Measurements from ENCODE around the gene ZNF750.
A peak's percentile ranks its signal among the peaks of the same experiment; 100 is the strongest.

ZNF750 gene

DNA sequence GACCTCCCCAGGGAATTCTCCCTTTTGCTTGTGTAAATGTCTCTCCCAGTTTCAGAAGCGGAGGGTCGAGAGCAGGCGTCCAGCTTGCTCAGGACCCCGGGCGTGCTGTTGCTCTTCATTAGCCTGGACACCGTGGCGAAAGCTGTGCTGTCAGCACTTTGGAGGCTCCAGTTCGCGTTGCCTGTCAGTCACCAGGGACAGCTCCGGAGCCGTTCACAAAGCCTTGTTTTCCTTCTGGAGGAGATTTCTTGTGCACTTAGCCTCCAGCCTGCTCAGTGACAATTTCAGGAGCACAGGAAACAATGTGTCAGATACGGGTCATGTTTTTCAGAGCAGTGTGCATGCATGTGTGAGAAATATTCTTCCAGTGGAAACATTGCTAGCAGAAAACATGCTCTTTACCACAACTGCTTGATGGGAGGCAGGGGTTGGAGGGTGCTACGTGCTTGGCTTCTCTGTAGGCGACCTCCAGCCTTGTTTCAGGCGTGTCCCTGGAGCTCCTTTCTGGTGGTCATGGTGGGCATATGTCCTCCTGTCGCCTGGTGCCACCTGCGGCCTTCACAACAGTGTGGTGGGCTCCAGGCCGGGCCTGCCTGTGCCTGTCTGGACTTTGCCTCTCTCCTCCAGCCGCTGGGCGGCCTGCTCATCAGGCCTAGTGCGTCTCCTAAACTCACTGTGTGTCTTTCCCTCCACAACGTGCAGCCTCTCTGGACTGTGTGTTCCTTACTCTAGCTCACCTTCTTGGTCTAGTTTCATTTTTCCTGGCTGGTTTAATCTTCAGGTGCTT, 29.0 kb downstream of the ZNF750 start:
- DNase-seq: no peak

DNA sequence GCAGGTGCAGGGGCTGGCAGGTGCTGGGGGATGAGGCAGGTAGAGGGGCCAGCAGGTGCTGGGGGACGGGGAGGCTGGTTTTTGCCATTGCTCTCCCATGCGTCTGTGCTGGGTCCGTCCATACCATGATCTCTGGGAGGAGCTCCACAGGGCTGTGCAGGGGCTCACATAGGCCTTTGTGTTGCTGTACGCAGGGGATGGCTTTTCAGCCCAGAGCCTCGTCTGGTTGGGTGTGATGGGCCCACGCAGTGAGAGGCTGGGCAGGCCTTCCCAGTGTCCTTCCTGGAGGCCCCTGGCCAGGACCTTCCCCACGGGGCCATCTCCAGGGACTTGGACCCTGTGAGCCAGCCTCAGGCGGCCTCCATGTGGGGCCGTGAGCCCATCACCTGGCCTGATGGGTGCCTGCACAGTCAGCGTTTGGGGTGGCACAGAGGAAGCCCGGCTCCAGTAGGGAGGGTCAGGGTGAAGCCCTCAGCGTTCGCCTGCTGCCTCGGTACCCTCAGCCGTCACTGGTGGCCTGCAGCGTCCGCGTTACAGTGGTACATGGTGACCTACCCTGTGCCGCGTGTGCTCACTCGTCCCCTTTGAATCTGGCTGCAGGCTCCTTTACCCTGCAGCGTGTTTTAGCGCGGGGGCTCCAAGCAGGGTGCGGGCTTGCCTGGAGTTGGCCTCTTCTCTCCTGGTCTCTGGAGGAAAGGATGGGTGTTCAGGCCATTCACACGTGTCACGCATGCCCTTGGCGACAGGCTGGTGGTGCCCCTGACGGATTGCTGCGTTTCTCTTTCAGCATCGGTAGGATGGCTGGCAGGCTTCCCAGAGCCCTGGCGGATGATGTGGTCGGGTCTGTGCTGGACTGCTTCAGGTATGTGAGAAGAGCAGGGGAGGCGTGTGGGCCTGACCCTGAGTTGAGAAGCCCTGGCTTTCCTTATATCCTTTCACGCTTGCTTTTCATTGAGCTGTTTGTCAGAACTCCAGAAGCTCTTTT, 30.6 kb downstream of the ZNF750 start:
- no peak for DNase-seq

DNA sequence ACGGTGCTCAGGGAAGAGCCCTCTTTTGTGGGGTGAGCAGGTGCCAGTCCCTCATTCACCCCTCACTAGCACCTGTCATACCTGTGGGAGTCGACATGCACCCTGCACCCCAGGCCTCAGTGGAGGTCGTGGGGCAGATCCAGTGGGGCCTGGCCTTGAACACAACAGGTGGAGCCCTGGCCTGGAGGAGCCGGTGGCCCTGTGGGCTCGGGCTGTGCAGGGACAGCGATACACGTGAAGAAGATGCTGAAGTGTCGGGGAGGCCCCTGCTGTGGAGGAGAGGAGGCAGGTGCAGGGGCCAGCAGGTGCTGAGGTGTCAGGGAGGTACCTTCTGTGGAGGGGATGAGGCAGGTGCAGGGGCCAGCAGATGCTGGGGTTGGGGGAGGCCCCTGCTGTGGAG, 31.8 kb downstream of the ZNF750 start:
- DNase-seq: no peak

DNA sequence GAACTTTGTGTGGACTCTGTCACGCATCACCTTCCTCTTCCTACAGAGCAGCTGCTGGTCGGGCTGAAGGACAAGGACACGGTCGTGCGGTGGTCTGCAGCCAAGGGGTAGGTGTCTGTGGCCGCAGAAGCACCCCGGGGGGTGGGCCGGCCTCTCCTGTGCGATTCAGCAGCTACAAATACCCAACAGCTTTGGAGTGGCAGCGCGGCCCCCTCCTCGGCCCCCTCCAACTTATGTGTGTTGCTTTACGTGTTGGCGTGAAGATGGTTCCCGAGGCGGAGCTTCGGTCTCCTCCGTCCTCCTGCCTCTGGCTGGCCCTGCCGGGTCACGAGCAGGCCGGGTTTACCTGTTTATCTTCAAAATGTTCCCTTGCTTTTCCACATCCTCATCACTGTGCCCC, 32.3 kb downstream of the ZNF750 start:
- DNase-seq: no peak

DNA sequence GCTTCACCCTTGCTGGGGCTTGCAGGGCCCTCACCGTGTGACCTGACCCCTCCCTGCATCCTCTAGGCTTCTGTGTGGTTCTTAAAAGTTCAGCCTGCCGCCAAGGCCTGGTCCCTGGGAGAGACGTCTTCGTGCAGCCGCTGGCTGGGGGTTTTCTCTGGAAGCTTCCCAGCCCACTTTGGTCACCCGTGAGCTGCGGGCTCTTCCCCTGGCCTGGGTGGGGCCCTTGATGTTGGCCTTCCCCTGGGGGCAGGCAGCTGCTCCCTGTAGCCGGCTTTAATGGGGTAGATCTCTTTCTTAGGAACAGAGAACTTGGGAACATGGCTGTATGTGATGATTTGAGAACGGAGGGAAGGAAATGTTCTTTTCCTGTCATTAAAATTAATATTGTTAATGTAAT, 32.7 kb downstream of the ZNF750 start:
- no peak for DNase-seq

DNA sequence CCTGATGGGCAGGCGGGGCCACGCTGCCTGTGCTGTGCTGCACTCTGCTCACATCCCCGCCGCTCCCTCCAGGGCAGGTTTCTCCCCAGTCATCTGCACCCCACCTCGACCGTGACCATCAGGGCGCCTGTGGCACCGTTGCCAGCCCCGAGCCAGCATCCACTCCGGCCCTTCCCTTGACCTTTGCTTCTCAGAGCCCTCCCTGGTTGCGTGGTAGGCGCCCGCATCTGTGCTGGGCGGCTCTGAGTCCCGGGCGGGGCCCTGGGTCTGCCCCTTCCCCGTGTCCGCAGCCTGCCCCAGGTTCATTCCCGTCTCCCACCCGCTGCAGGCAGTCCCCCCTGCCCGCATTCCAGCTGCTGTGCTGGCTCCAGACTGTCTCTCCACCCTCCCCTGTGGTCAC, 33.2 kb downstream of the ZNF750 start:
- no peak for DNase-seq

DNA sequence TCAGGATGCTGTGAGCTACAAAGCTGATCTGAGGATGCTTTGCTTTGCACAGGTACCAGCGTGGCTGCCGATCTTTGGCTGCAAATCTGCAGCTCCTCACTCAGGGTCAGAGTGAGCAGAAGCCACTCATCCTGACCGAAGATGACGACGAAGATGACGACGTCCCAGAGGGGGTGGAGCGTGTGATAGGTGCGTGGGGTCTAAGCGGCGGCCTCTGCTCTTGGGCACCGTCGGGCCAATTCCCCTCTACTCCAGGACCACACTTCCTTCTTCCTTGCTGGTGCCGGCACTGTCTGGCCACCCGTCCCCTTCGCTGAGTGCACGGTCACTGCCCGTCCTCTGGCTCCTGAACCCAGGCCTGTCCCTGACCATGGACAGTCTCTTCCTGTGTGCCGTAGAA, 34.0 kb downstream of the ZNF750 start:
- no peak for DNase-seq

DNA sequence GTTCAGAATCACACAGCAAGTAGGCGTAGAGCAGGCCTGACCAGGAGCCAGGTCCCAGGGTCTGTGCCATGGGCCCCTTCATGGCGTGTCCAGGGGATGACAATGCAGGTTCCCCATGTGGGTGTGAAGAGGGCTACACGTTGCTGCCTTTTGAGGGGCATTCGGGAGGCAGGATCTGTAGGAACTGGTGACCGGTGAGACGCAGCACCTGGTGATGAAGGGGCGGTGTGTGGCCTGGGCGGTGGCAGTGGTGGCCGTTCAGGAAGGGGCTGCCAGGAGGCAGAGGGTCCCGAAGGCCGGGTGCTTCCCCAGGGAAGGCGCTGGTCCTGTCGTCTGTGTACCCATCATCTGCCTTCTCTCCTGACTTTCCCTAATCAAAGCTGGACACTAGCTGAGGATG, 34.6 kb downstream of the ZNF750 start:
- DNase-seq: no peak

DNA sequence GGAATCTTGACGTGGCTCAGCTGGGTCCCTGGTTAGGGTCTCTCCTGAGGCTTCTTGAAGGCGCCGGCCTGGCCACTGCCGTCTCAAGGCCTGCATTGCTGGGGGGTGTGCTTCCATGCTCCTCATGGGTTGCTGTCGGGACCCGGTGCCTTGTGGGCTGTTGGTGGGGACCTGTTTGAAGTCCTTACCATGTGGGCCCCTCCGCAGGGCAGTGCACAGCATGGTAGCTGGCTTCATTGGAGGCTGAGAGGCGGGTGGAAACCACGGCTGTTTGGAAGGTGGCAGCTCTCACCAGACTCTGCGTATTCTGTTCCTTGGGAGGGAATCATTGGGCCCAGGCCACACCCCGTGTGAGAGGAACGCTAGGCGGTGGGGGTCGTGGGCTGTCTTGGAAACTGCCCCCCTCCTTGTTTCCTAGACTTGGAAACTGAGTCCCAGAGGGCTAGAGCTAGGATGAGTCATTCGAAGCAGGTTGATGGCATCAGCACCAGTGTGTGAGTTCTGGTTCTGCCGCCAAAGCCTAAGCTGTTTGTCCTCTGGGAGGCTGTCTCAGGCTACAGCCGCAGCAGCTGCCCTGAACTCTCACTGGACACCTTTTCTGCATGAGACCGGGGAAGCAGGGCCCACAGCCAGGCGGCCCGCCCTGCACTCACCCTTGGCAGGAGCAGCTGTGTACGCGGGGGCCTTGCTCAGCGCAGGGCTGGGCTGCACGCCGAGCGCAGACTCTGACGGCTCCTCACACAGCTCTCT, 35.2 kb downstream of the ZNF750 start:
- DNase-seq: no peak

DNA sequence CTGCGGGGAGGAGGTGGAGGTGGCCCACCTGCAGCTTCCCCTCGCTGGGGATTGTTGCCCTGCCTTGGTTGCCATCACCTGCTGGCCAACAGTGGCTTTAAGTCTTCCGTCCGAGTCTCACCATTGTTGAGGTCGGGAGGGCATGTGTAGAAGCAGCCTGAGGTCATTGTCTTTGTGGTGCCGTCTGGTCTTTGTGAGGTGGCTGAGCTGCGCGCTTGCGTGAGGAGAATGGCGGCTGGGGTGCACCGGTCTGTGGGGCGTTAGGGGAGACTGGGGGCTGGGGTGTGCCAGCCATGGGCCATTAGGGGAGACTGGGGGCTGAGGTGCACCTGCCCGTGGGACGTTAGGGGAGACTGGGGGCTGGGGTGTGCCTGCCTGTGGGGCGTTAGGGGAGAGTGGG, 36.2 kb downstream of the ZNF750 start:
- DNase-seq: no peak

DNA sequence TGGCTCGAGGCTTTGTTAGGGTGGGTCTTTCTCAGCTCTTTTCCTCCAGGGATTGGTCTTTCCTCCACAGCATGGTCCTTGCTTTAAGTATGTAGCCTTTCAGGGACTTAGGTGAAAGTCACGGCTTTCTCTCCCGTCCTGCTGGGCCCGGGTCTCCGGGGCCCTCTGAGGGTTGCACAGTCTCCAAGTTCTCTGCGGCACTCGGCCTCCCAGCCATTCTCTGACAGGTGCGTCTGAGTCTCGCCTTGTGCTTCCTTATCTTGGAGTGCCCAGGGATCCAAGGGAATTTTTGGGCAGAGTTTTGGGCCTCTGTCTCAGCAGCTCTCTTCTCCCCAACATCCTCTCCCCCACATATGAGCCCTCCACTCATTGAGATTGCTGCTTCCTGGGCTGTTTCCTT, 36.6 kb downstream of the ZNF750 start:
- no peak for DNase-seq

DNA sequence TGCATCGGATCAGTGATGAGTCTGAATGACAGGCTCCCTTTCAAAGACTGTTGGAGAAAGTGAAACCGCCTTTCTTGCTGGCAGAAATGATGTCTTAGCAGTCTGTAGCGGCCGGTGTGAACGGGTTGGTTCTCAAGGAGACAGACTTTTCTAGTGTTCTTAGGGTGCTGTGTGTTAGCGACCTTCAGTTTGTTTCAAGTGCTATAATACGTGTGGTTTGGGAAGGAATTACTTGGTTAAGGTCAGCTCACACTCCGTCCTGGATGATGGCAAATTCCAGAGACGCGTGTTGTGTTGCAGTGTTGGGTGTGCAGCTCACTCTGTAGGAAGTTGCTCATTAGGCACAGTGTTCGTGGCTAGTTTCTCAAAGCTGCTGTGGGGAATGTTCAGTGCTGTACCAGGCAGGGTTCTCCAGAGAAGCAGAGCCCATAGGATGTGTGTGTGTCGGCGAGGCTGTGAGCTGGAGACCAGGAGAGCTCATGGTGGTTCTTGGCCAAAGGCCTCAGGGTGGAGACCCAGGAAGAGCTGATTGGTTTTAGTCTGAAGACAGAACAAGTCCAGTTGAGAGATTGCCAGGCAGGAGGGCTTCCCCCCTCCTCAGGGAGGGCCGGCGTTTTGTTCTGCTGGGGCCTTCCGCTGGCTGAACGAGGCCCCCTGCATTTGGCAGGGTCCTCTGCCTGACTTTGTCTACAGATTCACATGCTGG, 37.6 kb downstream of the ZNF750 start:
- peak; percentile 58 for DNase-seq

DNA sequence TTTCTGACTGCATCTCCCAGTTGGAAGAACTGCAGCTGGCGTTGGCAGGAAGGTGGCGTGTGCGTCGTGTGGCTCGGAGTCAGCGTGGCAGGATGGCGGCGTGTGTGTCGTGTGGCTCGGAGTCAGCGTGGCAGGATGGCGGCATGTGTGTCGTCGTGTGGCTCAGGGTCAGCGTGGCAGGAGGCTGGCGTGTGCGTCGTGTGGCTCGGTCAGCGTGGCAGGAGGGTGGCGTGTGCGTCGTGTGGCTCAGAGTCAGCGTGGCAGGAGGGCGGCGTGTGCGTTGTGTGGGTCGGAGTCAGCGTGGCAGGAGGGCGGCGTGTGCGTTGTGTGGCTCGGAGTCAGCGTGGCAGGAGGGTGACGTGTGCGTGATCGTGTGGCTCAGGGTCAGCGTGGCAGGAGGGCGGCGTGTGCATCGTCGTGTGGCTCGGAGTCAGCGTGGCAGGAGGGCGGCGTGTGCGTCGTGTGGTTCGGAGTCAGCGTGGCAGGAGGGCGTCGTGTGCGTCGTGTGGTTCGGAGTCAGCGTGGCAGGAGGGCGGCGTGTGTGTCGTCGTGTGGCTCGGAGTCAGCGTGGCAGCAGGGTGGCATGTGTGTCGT, 38.3 kb downstream of the ZNF750 start:
- DNase-seq: no peak

DNA sequence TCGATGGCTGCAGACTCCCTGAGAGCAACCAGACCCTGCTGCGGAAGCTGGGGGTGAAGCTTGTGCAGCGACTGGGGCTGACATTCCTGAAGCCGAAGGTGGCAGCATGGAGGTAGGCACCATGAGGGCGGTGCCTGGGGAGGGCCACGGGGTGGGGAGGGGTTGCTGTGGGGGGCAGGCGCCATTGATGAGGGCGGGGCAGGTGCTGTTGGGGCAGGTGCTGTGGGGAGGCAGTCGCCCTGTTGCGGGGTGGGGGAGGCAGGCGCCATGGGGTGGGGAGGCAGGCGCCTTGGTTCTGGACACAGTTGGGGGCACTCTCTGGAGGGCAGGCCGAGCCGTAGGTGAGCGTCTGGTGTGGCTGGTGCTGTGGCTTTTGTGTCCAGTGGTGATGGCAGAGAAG, 38.9 kb downstream of the ZNF750 start:
- no peak for DNase-seq

DNA sequence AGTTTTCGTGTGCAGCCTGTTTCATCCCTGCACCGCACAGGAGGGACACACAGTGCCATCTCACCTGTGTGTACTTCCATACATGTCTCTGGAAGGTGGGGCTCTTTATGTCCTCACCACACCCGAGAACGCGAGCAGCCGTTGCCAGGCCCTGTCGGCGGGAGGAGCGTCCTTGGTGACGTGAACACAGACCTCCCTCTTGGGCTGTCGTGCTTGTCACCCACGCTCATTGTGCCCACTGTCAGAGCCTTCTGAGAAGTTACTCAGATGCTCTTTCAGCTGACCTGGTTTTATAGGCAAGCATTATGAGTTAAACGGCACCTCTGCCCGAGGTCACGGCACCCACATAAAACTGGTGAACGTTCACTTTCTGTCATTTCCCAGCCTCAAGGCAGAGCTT, 40.2 kb downstream of the ZNF750 start:
- DNase-seq: no peak

DNA sequence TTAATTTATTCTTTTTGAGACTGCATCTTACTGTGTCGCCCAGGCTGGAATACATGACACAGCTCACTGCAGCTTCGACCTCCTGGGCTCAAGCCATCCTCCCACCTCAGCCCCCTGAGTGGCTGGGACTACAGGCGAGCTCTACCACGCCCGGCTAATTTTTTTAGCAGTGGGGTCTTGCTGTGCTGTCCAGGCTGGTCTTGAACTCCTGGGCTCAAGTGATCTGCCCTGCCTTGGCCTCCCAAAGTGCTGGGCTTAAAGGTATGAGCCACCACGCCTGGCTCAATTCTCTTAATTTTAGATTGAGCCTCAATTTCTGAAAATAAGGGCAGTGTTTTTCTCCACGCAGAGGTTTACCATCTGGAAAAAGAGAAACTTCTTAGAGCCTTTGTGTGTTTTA, 41.1 kb downstream of the ZNF750 start:
- DNase-seq: no peak

DNA sequence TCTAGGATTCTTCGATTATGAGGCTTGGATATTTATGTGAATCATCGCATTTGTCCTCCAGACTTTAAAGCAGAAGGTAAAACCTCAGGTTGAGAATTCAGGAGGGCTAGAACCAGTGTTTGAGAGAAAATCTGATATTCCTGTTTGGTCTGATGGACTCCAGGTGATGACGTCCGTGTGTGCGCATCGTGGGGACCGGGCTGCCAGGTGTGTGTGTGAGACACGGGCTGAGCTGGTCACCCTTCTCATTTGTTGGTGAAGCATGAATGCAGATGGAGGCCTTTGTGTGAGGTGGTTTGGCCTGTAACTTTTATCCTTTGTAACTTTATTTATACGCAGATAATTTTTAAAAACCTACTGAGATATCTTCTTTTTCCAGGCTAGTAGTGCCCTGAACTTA, 42.8 kb downstream of the ZNF750 start:
- no peak for DNase-seq

DNA sequence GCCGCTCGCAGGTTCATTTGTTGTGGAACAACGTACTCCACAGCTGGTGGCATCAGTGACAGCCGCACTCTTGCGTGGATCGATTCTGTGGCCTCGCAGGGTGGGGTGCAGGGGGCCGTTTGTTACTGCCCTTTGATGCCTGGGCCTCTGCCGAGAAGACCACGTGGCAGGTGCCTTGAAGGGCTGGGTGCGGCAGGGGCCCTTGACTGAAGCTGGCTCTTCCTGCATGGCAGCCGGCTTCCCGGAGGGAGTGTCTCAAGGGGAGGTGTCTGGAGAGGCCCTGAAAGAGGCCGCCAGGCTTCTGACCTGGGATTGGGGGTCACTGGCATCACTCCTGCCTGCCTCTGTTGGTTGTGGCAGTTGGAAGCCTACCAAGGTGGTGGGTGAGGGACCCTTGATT, 44.2 kb downstream of the ZNF750 start:
- DNase-seq: no peak

DNA sequence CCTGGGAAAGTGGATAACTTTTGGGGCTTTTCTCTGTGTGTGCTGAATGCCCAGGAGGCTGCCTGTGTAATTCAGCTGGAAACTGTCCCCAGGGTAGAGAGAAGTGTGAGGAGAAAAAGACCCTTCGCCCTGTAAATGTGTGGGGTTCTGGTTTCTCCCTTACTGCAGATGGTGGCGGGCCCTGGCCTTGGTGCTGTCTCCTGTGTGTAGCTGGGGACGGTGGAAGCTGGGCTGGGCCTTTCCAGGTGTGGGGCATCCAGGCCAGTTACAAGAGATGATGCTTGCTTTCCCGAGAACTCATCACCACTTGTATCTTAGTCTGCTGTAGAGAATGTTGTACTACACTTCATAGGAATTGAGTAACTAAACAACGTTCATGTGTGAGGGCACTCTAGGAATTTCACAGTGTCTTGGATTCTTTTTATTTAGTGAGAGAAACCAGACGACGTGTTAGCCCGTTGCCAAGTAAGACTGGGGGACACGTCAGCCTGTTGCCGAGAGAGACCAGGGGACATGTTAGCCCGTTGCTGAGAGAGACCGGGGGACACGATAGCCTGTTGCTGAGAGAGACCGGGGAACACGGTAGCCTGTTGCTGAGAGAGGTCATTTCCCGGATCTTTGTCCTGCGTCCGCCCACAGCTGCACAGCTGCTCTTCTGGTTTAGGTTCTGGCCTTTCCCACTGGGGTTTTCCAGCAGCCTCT, 44.9 kb downstream of the ZNF750 start:
- DNase-seq: peak; percentile 50

DNA sequence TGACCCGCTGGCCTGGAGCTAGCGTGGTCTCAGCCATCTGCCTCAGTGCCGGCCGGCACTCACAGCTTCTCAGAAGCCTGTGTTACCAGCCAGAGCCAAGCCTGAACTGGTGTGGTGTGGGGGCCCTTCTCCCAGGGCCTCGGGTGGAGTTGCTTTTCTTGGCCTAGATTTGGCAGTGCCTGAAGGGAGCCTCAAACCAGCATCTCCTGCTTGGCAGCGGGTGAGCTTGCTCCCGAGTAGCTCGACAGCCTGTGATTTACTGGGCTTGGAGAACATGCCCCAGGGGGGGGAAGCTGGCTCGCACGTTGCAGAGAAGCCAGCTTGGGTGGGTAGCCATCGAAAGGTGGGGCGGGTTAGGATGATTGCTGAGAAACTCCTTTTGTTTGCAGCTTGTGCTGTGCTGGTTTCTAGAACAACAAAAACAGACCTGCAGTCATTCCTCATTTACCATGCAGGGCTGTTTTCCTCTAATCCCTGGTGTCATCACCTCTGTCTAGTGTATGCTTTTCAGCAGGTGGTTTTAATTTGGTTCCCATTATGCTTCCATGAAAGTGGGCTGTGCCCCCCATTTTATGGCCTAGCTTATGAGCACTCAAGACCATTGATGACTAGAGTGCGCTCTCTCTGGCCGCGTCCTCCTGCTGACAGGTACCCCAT, 45.7 kb downstream of the ZNF750 start:
- DNase-seq: peak; percentile 29

DNA sequence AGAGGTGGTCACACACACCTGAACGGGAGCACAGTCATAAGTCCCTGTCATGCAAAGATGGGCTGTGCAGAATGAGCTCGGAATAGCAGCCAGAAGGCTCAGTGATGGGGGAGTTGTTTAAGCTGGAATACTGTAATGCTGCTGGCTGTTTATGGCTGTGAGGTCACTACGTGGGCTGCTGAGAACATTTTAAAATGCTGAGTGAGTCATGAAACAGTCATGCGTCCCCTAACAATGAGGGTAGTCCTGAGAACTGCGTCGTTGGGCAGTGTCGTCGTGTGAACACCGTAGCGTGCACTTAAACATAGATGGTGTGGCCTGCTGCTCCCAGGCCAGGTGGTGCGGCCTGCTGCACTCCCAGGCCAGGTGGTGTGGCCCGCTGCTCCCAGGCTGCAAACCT, 48.3 kb downstream of the ZNF750 start:
- DNase-seq: peak; percentile 46
